AML-193 (cell line): ENCODE results near the gene PRLH.
"Not testable (repeated sequence)": the region's sequence is repeated elsewhere in the genome, so short reads cannot be mapped to it uniquely, and the experiment has no call there.

Source experiments
- DNase-seq, 2 experiments: peaks; one replicate each; lab custom pipeline; 2025; lab: John Stamatoyannopoulos, UW

The PRLH gene

DNA sequence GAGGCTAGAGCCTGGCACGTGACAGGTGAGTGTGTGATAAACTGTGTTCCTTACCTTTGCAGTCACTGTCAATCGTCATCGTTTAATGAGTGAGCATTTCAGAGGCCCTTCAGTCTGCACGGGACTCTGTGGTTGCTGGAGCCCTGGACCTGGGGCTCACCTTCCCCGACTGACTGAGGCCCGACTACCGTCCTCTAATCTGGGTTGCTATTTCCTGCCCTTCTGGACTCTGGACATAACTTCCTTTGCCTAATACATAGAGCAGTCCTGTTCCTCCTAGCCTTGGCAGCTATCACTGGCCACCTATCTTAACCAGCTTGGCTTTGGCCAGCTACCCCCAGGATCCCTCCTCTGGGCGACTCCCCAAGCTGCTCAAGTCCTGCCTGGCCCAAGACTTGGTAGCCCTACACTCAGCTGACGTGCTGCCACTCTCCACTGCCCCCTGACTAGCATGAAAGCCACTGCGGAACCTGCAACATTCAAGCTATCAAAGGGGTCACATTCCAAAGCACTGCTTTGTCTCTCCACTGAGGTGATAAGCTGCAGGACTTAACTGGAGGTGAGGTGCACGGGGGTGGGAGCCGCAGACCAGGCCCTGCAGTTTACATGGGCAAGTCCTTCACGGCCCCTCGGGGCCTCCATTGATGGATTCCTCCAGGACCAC is 35.2 kb downstream of the PRLH start:
- DNase-seq: no peak

DNA sequence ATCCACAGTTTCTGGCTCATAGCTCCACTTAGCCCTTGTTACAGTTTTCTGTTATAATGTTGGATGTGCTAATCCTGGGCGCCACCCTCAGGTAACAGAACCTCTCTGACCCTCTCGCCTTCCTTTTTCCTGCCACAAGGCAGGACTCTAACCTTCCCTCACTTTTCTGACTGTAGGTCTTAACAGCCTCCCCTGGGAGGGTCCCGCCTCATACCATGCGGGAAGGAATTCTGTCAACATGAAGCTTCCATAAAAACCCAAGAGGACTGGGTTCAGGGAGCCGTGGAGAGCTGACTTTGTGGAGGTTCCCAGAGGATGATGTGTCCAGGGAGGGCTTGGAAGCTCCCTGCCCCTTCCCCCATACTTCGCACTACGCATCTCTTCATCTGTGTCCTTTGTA is 36.0 kb downstream of the PRLH start:
- DNase-seq: no peak

DNA sequence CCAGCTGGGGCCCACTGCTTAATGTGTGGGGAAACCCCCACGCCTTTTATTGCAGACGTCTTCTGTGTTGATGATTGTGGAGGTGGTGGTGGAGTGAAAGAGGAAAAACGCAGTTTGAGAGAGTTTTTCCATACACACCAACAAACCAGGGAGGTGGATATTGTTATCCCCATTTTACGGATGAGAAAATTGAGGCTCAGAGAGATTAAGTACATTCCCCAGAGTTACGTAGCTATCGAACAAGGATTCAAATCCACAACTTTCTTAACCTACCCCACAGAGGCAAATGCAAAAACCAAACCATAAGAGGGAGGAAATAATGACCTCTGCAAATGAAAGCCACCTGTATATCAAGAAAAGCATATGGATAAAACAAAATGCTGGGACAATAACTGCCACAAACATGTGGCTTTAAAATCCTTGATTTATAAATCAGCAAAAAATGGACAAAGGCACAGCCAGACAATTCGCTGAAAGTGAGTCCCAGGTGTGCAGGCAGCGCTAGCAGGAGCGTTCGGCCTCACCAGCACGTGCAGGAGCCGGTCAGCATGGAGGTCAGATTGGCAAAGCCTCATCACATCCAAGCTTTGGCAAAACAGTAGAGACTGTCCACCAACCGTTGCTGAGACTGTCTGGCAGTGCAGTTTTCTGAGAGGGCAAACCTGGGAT is 36.8 kb downstream of the PRLH start:
- DNase-seq: no peak

DNA sequence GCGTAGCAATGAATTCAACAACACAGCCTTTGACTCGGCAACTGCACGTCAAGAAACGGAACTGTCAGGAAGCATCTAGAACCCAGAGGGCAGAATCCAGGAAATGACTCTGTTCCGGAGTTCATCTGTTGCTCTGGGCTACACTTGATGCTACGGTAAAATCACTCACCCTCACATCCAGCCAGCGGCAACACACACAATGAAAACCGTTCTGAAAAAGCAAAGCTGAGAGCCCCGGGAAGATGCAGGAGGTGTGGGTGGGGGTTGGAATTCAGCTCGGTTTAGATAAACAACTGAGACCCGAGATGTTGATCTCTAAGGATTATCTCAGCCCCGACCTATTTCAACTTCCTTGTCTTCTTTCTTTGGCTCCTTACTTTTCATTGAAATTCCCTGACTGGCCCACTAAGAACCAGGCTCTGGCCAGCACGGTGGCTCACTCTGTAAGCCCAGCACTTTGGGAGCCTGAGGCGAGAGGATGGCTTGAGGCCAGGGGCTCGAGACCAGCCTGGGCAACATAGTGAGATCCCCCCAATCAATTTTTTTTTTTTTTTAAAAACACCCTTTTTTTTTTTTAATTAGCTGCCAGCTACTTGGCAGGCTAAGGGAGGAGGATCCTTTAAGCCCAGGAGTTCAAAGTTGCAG is 37.5 kb downstream of the PRLH start:
- DNase-seq: no peak

DNA sequence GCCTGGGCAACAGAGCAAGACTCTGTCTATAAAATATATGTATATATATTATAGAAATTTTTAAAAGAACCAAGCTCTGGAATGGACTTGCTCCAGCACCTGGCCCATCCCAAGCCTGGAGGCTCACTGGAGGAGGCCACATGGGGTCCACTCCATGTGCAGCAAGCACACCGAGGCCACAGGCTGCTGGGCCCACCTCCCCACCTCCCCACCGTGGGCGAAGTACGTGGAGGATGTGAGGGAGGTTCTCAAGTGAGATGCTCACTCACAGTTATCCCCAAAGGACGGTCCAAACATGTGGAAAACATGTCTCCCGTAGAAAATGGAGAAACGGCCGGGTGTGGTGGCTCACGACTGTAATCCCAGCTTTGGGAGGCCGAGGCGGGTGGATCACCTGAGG is 38.0 kb downstream of the PRLH start:
- no peak for DNase-seq

DNA sequence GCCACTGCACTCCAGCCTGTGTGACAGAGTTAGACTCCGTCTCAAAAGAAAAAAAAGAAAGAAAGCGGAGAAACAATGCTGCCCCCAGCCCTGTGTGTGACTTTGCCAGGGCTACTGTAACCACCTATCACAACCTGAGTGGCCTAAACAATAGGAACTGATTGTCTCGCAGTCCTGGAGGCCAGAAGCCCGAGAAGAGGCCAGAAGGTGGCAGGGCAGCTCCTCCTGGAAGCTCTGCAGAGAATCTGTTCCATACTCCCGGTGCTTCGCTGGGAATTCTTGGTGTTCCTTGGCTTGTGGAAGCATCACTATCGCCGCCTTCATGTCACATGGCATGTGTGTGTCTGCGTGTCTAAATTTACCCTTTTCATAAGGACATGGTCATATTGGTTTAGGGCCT is 38.6 kb downstream of the PRLH start:
- DNase-seq: no peak

DNA sequence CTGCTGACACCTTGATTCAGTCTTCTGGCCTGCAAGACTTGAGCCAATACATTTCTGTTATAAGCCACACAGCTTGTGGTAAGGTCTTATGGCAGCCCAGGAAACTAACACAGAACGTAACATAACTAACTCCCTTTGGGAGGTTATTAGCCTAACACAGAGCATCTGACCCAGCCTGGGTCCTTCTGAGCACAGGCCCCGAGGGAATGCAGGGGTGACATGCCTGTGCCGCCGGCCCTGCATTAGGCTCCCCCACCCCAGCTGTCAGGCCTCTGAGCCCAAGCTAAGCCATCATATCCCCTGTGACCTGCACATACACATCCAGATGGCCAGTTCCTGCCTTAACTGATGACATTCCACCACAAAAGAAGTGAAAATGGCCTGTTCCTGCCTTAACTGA is 40.1 kb downstream of the PRLH start:
- not testable (repeated sequence) for DNase-seq

DNA sequence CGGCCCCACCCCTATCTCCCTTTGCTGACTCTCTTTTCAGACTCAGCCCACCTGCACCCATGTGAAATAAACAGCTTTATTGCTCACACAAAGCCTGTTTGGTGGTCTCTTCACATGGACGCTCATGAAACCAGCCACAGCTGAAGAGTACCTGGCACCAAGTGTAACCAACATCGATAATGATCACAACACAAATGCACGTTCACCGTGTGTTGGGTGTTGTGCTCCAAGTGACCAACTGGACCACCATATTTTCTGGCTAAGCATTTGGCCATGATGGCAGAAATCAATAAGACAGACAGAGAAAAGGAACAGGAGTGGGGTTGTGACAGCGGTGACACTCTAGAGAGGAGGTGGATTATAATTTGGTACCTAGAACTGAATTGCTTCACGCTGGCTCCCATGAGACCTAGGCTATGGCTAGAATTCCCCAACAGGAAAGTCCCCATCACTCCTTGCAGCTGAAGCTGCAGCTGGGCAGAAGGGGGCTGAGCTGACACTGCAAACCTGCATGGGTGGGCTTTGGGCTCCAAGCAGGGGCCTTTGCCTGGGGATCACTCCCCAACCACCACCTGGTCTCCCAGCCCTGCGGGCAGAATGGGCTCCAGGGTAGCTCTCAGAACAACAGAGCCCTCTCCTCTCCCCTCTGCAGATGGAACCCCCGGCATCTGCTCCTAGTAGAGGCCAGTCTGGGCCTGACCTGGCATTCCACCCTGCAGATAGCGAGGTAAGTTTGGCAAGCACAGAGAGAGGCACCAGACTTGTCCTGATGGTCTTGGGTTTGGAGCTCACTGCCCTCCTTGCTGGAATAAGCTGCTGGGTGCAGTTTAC is 46.4 kb downstream of the PRLH start:
- DNase-seq: no peak

DNA sequence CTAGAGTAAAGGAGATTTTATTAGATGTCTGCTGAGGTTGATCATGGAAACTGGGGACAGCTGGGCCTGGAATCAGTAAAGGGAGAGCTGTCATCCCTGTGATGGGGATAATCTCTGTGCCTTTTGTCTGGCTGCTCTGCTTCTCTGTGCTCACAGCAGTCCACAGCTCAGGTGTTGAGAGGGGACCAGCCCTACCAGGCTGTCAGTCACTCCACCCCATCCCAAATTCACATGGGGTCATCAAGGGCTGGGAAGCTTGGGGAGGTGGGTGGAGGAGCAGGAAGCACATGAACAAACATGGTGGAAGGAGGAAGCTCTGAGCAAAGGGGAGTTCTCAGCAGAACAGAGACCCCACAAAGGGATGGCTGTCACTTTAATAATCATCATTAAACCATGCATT is 47.3 kb downstream of the PRLH start:
- DNase-seq: no peak

DNA sequence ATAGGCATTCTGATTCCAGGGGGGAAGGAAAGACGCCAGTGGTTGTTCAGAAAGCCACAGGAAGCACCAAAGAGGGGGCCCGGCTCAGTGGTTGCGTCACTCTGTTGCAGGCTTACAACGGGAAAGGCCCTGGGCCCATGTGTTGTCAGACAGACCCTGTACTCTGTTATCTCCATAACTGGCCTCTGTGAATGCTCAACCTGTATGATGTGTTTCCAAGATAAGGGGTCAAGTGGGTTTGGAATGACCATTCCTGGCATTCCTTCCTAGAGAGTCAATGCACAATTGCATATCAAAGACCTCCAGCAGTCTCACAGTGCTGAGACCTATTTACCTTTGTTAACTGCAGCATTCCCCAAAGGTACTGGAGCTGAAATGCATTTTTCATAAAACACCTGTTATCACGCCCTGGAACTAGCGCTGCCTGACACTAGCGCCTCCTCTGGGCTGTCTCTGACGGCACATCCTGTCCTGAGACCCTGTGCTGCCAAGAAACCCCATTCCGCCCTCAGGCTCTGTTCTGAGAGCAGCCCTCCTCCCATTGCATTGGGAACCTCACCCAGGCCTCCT is 47.9 kb downstream of the PRLH start:
- peak; percentile 25 to 48 for DNase-seq

DNA sequence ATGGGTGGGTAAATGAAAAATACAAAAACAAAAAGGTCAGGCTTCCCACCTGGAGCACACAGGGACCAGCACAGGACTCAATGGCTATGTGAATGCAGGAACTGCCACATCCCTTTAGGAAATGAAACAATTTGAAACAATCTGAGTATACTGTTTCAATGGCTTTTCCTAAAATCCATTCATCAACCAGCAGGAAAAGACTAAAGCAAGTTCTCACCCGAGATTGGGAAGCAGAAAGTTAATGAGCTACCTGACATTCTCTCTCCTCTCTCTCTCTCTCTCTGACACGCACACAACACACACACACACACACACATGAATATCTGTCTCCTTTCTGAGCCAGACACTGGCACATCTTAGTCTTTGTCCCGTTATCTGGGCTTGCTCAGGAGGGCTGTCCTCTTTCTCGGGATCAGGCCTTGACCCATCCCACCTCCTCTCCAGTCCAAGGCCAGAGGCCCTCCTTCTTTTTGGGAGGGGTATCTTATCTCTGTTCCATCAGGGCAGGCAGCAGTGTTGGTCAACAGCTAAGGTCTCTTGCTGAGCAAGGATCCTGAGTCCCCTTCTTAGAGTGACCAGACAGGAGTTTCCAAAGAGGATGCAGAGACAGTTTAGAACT is 49.4 kb downstream of the PRLH start:
- no peak for DNase-seq

DNA sequence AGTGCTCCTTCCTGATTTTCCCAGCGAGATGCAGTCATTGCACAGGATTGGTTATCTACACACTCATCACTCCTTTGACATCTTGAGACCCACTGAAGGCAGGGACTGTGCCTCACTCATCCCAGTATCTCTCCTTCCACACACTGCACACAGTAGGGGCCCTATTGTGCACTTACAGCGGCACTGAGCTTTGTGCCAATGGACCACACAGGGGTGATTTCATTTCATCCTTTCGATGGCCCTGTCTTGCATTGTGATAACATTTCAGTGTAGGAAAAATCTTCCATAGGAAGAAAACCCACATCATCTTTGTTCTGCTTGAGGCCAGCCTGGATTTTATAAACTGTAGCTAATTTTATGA is 50.0 kb downstream of the PRLH start:
- DNase-seq: no peak
